Chondrocyte (in vitro differentiated cells): ENCODE measurements around the gene SEMA4B. TPM values are rescaled to one million over a fixed set of nuclear protein-coding genes. Genes with fewer than 3 reads are reported as not detected.
"Not testable (repeated sequence)": the region's sequence is repeated elsewhere in the genome, so short reads cannot be mapped to it uniquely, and the experiment has no call there.

Experiments
- DNase-seq: peaks from one replicate; pipeline ENCODE4 v3.0.0; 2021; ENCODE audit warnings: mixed read lengths, low spot score
- H3K27ac Mint-ChIP-seq: one replicate; pipeline ENCODE4 v1.8.0; 2021; ENCODE audit warnings: mild to moderate bottlenecking, moderate library complexity, mixed read lengths; ENCODE audit not compliant: unreplicated experiment
- H3K27me3 Mint-ChIP-seq: 2 replicates; pipeline ENCODE4 v1.8.0; 2021; ENCODE audit warnings: low read depth, mixed read lengths
- H3K36me3 Mint-ChIP-seq: 2 replicates; pipeline ENCODE4 v1.8.0; 2021; ENCODE audit warnings: low read depth, mixed read lengths
- H3K4me1 Mint-ChIP-seq: 2 replicates; pipeline ENCODE4 v1.8.0; 2021; ENCODE audit warnings: low read depth, mild to moderate bottlenecking, mixed read lengths
- H3K4me3 Mint-ChIP-seq: one replicate; pipeline ENCODE4 v1.8.0; 2021; ENCODE audit warnings: mild to moderate bottlenecking, moderate library complexity, mixed read lengths; ENCODE audit not compliant: unreplicated experiment
- H3K9me3 Mint-ChIP-seq: 2 replicates; pipeline ENCODE4 v1.8.0; 2021; ENCODE audit warnings: low read depth, mixed read lengths
- CTCF ChIP-seq: fragments of 200-600 bp; sonication (generic); IDR thresholded peaks from 2 replicates; pipeline ENCODE4 v1.5.0; 2021; ENCODE audit warnings: antibody characterized with exemption, mild to moderate bottlenecking, moderate library complexity
- total RNA-seq: library from RNA; stranded (reverse); gene quantifications from 3 replicates; pipeline ENCODE4 v1.2.1, GENCODE V29; 2021

The SEMA4B gene
- total RNA-seq, 1 donor from 2014 or later, result 10.5 TPM

- DNase-seq, result no peak
- no peaks in the 10 kb centered on the region for H3K27me3 Mint-ChIP-seq
- peaks cover 14% of the 10 kb centered on the region for H3K4me1 Mint-ChIP-seq
- no peaks in the 10 kb centered on the region for H3K9me3 Mint-ChIP-seq
- no peak overlapping the region for H3K27ac Mint-ChIP-seq
- no peak for TF ChIP-seq CTCF
- H3K4me3 Mint-ChIP-seq, result no peak overlapping the region
- no peaks in the 10 kb centered on the region for H3K36me3 Mint-ChIP-seq
Measured at GRCh38 chr15:90154861-90155626, 46.1 kb upstream of the SEMA4B start.

- peaks cover 14% of the 10 kb centered on the region for H3K4me1 Mint-ChIP-seq
- peak overlapping the region; percentile 19 for H3K27ac Mint-ChIP-seq
- H3K4me3 Mint-ChIP-seq, result no peak overlapping the region
- TF ChIP-seq CTCF, result no peak
- no peaks in the 10 kb centered on the region for H3K9me3 Mint-ChIP-seq
- no peak for DNase-seq
- no peaks in the 10 kb centered on the region for H3K27me3 Mint-ChIP-seq
- H3K36me3 Mint-ChIP-seq, result no peaks in the 10 kb centered on the region
Measured at GRCh38 chr15:90159213-90159612, 41.9 kb upstream of the SEMA4B start.

- Mint-ChIP-seq H3K4me1 (peaks cover 24% of the 10 kb centered on the region), H3K36me3 (no peaks in the 10 kb centered on the region), H3K27ac (no peak overlapping the region), H3K4me3 (no peak overlapping the region), H3K27me3 (no peaks in the 10 kb centered on the region), H3K9me3 (no peaks in the 10 kb centered on the region)
- TF ChIP-seq CTCF, result no peak
- no peak for DNase-seq
Measured at GRCh38 chr15:90160781-90161727, 40.1 kb upstream of the SEMA4B start.

- DNase-seq, result no peak
- Mint-ChIP-seq H3K27ac (no peak overlapping the region), H3K9me3 (no peaks in the 10 kb centered on the region), H3K27me3 (no peaks in the 10 kb centered on the region), H3K4me1 (peaks cover 28% of the 10 kb centered on the region), H3K4me3 (no peak overlapping the region), H3K36me3 (no peaks in the 10 kb centered on the region)
- no peak for TF ChIP-seq CTCF
Measured at GRCh38 chr15:90161950-90162361, 39.2 kb upstream of the SEMA4B start.

- no peak for DNase-seq
- no peak for TF ChIP-seq CTCF
- Mint-ChIP-seq H3K27ac (no peak overlapping the region), H3K4me3 (no peak overlapping the region), H3K9me3 (peaks cover 2% of the 10 kb centered on the region), H3K36me3 (no peaks in the 10 kb centered on the region), H3K27me3 (no peaks in the 10 kb centered on the region), H3K4me1 (peaks cover 24% of the 10 kb centered on the region)
Measured at GRCh38 chr15:90162956-90163355, 38.2 kb upstream of the SEMA4B start.

- H3K27ac Mint-ChIP-seq, H3K27me3 Mint-ChIP-seq, H3K9me3 Mint-ChIP-seq, H3K4me3 Mint-ChIP-seq, H3K36me3 Mint-ChIP-seq, DNase-seq: not testable (repeated sequence)
- H3K4me1 Mint-ChIP-seq, result peaks cover 14% of the 10 kb centered on the region
Measured at GRCh38 chr15:90164239-90164638, 36.9 kb upstream of the SEMA4B start.
